Stimulated activated CD4-positive, alpha-beta T cell treated with anti-CD3 and anti-CD28 coated beads, Interleukin-1b, Interleukin-23, amount 100 ng/mL, for 4 hours (primary cell): ENCODE measurements around the gene NIPA2.

Experiments used
- DNase-seq, 2 donors: peaks; one replicate each; pipeline ENCODE4 v3.0.0-alpha.2; 2020; ENCODE audit warnings: low read depth in 2 of 2

Gene NIPA2

DNA sequence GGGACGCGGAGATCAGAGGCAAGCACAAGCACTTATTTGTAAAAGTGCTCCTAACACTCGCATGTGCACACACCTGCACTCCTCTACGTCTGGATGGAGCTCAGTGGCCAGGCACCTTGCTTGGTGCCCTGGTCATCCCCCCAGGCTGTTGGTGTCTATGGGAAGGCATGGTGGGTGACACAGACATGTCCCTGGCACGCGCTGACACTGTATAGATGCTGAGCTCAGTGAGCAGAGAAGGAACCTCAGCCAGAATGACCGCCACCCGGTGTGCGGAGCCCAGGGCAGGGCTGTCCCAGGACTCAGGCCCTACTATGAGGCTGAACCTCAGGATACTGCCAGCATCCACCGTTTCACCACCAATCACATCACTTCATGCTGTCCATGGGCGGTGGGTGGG, 64.5 kb downstream of the NIPA2 start:
- DNase-seq, result no peak

DNA sequence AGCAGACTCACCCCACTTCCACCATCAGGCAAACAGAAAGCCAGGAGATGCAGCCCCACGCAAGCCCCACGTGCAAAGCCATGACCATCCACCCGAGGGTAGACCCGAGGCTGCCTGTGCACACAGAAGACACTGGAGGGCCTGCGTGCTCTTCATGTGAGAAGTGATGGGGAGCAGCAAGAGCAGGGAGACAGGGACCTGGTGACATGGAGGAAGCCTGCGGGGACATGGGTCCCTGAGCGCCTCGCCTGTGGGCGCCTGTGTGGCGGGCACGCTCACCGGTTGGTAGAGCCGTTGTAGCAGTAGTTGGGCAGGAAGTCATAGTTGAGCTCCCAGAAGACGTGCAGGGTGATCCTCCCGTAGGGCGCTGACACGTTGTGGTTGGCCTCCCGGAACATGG, 65.0 kb downstream of the NIPA2 start:
- no peak for DNase-seq

DNA sequence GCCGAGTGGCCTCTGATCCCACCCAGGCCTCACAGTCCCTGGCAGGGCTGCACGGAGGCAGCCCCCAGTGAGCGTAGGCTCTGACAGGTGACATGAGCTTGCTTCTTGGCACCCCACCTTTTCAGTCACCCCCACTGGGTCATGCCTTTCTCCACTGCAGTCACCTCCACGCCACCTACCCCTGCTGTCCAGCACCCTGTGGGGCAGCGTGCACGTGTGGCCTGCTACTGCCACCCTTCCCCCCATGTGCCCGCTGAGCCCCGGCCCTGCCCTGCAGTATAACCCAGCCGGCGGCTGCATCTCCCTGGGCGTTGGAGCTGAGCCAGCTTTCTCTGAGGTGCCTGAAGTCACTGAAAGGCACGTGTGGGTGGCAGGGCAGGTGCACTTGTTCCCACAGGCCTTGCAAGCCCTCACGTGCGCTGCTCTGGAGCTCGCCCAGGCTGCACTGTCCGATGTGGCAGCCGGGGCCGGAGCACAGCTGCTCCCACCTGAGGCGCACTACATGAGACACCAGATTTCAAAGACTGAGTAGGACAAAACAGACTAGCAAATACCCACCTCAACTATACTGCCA, 65.6 kb downstream of the NIPA2 start:
- DNase-seq, result no peak

DNA sequence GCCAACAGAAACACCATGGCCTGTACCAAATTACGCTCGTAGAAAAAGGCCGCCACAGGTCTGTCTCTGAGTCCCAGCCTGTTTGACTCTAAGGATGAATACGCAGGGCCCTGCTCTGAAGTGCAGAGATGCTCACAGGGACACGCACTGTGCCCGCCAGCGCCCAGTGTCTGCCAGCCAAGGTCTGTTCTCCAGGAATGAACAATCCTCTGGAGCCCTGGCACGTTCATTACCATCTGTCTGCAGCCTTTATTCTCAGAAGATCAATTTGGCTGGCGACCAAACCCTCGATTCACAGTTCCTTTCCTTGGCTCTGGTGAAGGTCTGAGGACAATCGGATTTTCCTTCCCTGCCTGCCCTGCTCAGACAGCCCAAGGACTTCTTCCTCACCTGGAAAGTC, 66.3 kb downstream of the NIPA2 start:
- DNase-seq, result no peak

DNA sequence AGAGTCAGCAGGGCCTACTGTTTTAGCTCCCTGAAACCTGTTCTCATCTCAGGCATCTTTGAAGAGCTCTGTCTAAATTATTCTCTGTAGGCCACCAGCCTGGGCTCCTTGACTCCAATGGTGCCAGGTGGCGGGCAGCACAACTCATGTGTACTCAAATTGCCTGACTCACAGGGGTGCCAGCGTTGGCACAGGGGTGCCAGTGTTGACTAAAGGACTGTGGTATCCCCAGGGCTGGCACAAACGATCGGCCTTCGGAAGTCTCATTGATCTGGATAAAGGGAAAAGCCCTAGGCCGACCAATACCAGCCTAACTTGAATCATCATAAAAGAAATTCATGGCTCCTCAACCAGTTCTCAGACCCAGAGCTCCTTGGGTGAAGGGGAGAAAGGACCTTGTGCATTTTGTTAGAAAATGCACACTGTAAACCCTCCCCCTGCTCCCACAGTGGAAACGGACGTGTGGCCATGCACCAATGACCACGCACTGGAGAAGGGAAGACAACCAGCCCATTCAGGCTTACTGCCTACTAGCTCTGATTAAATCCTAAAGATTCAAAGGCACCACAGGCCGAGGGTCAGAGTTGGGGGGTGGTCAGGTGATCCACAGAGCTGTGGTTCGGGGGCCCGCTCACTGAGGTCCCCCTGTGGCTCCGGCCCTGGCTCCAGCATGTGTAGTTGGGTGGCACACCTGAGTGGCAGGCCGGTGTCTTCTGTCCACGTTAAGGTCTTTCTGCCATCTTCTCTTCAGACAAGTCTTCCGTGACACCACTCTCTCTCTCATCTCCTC, 68.9 kb downstream of the NIPA2 start:
- DNase-seq, result no peak

DNA sequence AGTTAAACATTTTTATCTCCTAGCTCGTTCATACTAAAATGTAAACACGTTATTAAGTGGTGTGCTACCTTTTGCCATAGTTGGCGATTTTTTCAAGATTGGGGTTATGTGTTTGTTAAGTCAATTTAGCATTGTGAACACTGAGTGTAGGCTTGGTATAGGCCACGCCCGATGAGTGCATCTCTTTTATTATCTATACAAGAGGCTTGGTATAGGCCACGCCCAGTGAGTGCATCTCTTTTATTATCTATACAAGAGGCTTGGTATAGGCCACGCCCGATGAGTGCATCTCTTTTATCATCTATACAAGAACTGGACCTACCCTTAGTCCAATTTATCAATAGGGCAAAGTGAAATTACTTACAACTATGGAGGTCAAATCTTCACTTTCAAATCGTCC, 70.4 kb downstream of the NIPA2 start:
- DNase-seq, result no peak

DNA sequence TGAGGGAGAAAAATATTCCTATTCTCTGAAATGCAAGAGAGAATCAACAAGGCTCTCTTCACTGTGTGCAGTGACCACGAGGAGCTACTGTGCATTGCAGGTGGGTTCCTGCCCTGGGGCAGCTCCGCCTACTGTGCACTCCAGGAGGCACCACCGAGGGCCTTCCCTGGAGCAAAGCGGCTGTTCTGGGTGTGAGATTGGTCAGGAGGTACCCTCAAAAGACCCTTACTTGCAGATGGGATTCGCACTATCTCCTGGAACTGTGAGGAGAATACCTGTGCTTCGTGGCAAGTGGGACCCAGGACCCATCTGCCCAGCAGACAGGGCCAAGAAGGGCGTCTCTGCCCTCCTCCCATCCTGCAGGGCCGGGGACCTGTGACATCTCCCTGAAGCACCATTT, 72.8 kb downstream of the NIPA2 start:
- no peak for DNase-seq

DNA sequence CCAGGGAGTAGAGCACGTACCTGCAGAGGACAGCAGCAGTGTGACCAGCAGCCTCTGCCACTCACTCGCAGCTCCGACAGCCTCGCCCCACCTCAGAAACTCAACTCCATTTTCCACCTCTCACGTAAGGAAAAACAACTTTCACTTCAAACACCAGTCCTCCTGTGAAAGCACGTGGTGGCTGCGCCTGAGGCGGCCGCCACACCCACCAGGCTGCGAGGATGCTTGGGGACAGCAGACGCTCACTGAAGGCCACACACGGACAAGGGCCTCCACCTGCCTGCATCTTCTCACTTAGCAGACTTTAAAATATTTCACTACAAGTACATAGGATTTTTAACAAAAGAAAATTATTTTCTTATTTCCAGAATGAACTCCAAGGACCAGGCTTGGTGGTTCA, 73.8 kb downstream of the NIPA2 start:
- DNase-seq, result no peak

DNA sequence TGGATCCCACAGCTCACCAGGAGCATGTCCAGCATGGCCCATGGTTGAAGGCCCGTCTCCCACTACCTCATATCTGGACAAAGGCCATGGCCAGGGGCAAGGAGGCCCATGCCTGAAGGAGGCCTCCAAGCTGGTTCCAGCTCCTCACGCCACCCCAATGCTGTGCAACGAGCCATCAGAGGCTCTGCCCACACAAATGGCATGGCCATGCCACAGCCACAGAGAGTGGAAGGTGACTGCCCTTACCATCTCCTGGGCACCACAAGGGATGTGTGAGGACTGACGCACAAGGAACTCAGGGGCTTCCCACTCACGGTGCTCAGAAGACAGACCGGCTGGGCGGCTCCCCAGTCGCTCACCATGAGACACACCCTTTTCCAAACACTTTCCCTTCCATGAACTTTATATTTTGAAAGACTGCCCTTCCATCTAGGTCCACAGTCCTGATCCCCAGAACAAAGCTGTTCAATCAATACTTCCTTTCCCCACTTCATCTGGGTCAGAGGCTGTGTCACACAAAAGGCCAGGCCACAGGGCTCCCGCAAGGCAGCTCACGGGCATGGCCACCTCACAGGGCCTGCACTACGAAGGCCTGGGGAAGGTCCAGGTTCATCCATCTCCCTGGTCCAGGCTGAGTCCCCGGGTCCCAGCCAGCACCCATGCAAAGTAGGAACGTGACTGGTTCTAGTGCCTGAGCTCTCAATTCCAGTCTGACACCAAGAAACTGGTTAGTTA, 75.3 kb downstream of the NIPA2 start:
- DNase-seq, result no peak

DNA sequence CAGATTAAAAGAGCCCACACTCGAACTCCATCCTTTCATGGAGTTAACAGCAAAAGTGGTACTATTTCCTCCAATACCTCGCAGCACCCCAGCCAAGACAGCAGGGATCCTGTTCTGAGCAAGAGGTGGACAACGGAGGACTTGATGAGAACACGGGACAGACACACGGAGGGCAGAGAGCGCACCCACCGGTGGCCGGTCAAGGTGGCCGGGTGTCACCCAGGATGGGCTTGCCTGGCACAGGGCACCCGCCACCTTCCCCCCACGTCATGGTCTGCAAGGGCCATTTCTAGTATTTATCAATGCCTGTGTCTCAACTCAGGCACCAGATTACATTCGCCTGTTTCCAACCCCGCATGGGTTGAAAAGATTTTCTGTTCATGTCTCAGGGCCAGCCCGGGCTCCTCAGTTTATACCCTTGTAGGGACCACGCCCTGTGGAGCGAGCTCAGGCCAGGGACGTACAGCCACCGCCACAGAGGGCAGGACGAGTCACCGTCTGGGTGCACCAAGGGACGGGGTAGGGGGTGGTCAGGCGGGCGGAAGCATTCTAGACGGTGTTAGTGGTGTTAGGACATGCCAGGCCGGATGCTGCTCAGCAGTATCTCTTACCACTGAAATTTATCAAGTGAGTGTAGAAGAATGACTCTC, 77.5 kb downstream of the NIPA2 start:
- no peak for DNase-seq

DNA sequence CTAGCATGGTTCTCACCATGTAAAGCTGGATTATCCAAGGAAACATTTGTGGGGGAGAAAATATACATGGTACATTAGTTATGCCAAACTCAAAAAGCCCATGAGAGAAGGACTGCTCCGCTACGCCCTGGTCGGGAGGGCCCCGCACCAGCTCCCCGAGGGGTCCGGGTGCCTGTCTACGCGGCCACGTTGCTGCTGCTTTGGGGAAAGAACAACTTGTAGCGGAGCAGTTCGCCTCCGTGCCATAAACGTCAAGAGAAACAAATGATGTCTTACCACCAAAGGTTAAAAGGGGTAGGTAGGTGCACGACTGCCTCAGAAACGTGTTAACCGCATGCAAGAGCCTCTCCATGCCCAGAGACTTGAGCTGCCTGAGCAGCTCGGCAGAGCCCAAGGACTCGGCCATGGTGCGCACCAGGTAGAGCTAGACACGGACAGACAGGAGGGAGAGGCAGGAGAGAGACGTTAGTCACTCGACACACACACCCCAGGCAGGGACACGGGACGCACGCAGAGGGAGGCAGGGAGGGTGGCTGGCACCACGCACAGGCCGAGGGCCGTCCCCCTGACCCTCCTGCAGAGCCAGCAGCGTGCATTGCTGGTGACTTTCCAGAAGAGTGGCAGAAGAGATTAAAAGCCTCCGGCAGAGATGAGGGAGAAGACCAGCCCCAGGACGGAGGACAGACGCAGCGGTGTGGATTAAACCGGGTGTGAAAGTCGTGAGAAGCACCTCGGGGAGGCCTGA, 78.3 kb downstream of the NIPA2 start:
- no peak for DNase-seq

DNA sequence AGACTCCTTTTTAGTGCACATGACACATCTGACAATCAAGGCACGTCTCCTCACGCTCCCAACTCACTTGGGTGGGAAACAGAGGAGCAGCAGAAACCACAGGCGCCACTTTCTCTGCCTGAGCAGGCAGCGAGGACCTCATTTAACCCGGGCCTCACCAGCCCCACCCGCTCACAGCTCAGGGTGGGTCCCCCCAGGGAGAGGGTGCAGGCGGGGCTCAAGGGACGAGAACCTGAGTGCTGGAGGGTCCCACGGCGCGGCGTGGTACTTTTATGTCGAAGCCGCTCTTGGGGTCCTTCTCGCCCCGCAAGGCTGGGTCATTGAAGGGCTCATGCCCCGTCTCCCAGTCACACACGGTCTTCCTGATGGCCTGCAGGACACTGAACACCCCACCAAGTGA, 79.1 kb downstream of the NIPA2 start:
- no peak for DNase-seq
